Measurements from ENCODE around the gene MXD4. TPM values are rescaled to one million over a fixed set of nuclear protein-coding genes. Genes with fewer than 3 reads are reported as not detected.

Gene MXD4
- polyA plus RNA-seq, 1 donor (not counting 4 experiments of a cell fraction or from before 2014, with no cell fraction given): 26.0 TPM

GRCh38 chr4:2296631-2297601 lies 35.0 kb upstream of the MXD4 start:
- no peaks in the 10 kb centered on the region for H4K20me1 ChIP-seq (ENCODE audit: control insufficient read depth, extremely low read depth, insufficient read depth, low read length)
- no peak overlapping the region for H3K27ac ChIP-seq (ENCODE audit: control insufficient read depth, insufficient read depth, low read length)
- peaks cover 13% of the 10 kb centered on the region for H3K27me3 ChIP-seq (ENCODE audit: control insufficient read depth, extremely low read depth, insufficient read depth, low read length)
- dilution Hi-C loops (cut with MboI; ENCODE audit: extremely low pct_ligation_motif_present, low sequenced_read_pairs): no loop called here
- no peak overlapping the region for H3K4me3 ChIP-seq (ENCODE audit: control insufficient read depth in 2 of 3, extremely low read depth in 1 of 3, insufficient read depth in 2 of 3, low read depth in 1 of 3, low read length in 3 of 3)
- no peak for FAIRE-seq
- no peaks in the 10 kb centered on the region for H3K79me2 ChIP-seq (ENCODE audit: control insufficient read depth, insufficient read depth, low read length)
- no peak overlapping the region for H3K9ac ChIP-seq (ENCODE audit: control insufficient read depth, extremely low read depth, insufficient read depth, low read length)
- no peaks in the 10 kb centered on the region for H3K36me3 ChIP-seq (ENCODE audit: control insufficient read depth in 2 of 2, extremely low read depth in 1 of 2, insufficient read depth in 2 of 2, low read length in 2 of 2)
- no peak overlapping the region for H3K4me2 ChIP-seq (ENCODE audit: control insufficient read depth, extremely low read depth, insufficient read depth, low read depth, low read length)
- no peak for DNase-seq (ENCODE audit: low read depth, low spot score)
- H3K4me1 ChIP-seq (ENCODE audit: control insufficient read depth, extremely low read depth, insufficient read depth, low read length): no peaks in the 10 kb centered on the region
- H3K9me3 ChIP-seq (ENCODE audit: control insufficient read depth, low read depth, low read length): no peaks in the 10 kb centered on the region
- H3K9me1 ChIP-seq (ENCODE audit: control insufficient read depth, extremely low read depth, insufficient read depth, low read length): no peaks in the 10 kb centered on the region
- no peak overlapping the region for H2AFZ ChIP-seq (ENCODE audit: control insufficient read depth, low read length)
- no peak for TF ChIP-seq EZH2 (IDR thresholded peaks at IDR 0.05; ENCODE audit: low read length)
- no peak for TF ChIP-seq CTCF (optimal IDR thresholded peaks at IDR 0.05 in 1 of 3, IDR thresholded peaks at IDR 0.05 in 1 of 3, conservative IDR thresholded peaks at IDR 0.05 in 1 of 3; ENCODE audit: extremely low read depth in 1 of 3, insufficient read depth in 2 of 3, low read length in 3 of 3)

- H3K9ac ChIP-seq (ENCODE audit: control insufficient read depth, extremely low read depth, insufficient read depth, low read length): no peak overlapping the region
- H2AFZ ChIP-seq (ENCODE audit: control insufficient read depth, low read length): no peak overlapping the region
- H3K4me2 ChIP-seq (ENCODE audit: control insufficient read depth, extremely low read depth, insufficient read depth, low read depth, low read length): no peak overlapping the region
- no peaks in the 10 kb centered on the region for H3K4me1 ChIP-seq (ENCODE audit: control insufficient read depth, extremely low read depth, insufficient read depth, low read length)
- H3K27ac ChIP-seq (ENCODE audit: control insufficient read depth, insufficient read depth, low read length): no peak overlapping the region
- H3K4me3 ChIP-seq (ENCODE audit: control insufficient read depth in 2 of 3, extremely low read depth in 1 of 3, insufficient read depth in 2 of 3, low read depth in 1 of 3, low read length in 3 of 3): no peak overlapping the region
- dilution Hi-C loops (cut with MboI; ENCODE audit: extremely low pct_ligation_motif_present, low sequenced_read_pairs): no loop called here
- H3K79me2 ChIP-seq (ENCODE audit: control insufficient read depth, insufficient read depth, low read length): no peaks in the 10 kb centered on the region
- no peaks in the 10 kb centered on the region for H3K9me3 ChIP-seq (ENCODE audit: control insufficient read depth, low read depth, low read length)
- DNase-seq (ENCODE audit: low read depth, low spot score) (no peak), FAIRE-seq (no peak)
- no peaks in the 10 kb centered on the region for H3K36me3 ChIP-seq (ENCODE audit: control insufficient read depth in 2 of 2, extremely low read depth in 1 of 2, insufficient read depth in 2 of 2, low read length in 2 of 2)
- H3K9me1 ChIP-seq (ENCODE audit: control insufficient read depth, extremely low read depth, insufficient read depth, low read length): no peaks in the 10 kb centered on the region
- H4K20me1 ChIP-seq (ENCODE audit: control insufficient read depth, extremely low read depth, insufficient read depth, low read length): no peaks in the 10 kb centered on the region
- no peak for TF ChIP-seq EZH2 (IDR thresholded peaks at IDR 0.05; ENCODE audit: low read length)
- peaks cover 9% of the 10 kb centered on the region for H3K27me3 ChIP-seq (ENCODE audit: control insufficient read depth, extremely low read depth, insufficient read depth, low read length)
Observed at GRCh38 chr4:2295900-2296442, 34.1 kb upstream of the MXD4 start.

All from keratinocyte (primary cell).